ENCODE results near the gene MAN2A2.
"Not testable (repeated sequence)": the region's sequence is repeated elsewhere in the genome, so short reads cannot be mapped to it uniquely, and the experiment has no call there.

MAN2A2 gene

DNA sequence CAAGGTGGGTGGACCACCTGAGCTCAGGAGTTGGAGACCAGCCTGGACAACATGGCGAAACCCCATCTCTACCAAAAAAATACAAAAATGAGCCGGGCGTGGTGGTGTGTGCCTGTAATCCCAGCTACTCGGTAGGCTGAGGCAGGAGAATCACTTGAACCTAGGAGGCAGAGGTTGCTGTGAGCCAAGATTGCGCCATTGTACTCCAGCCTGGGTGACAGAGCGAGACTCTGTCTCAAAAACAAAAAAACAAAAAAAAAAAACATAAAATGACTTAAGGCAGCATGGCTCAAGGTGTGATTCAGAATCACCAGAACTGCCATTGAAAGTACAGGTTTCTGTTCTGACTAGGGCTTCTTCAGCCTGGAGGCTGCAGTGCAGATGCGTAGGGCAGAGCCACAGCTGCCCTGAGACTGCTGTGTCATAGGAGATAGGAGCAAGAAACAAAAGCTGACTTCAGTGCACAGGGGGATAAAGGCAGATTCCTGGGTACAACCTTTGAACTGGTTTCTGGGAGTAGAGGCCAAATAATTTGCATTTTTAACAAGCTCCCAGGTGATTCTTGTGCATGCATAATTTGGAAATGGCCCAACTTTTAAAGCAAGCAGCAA is 19.7 kb downstream of the MAN2A2 start:
- not testable (repeated sequence) for DNase-seq

DNA sequence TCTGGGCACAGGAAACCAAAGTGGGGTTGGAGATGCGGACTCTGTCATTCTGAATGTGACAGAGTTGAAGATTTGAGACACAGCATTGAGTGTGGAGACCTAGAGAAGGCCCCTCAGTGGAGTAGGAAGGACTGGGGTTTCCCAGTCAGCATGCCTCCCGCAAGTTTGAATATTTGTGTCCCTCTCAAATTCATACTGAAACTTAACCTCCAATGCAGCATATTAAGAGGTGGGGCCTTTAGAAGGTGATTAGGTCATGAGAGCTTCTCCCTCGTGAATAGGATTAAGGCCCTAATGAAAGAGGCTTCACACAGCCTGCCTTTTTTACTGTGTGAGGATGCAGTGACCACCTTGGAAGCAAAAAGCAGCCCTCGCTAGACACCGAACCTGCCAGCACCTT is 21.3 kb downstream of the MAN2A2 start:
- DNase-seq, result no peak

DNA sequence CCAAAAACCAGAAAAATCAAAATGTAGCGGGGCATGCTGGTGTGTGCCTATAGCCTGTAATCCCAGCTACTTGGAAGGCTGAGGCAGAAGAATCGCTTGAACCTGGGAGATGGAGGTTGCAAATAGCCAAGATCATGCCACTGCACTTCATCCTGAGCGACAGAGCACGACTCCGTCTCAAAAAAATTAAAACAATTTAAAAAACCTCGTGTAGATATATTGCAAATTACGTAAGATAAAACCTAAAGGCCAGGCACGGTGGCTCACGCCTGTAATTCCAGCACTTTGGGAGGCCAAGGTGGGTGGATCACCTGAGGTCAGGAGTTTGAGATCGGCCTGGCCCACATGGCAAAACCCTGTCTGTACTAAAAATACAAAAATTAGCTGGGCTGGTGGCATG is 23.7 kb downstream of the MAN2A2 start:
- not testable (repeated sequence) for DNase-seq

DNA sequence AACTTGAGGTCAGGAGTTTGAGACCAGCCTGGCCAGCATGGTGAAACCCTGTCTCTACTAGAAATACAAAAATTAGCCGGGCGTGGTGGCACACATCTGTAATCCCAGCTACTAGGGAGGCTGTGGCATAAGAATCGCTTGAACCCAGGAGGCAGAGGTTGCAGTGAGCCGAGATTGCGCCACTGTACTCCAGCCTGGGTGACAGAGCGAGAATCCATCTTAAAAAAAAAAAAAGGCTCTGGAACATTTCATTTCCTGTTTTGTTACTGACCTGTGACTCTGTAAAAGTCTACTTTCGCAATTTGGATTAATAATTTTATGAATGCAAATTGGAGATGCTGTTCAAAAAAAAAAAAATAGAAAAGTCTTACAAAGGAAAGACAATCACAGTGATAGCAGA is 25.0 kb downstream of the MAN2A2 start:
- not testable (repeated sequence) for DNase-seq

DNA sequence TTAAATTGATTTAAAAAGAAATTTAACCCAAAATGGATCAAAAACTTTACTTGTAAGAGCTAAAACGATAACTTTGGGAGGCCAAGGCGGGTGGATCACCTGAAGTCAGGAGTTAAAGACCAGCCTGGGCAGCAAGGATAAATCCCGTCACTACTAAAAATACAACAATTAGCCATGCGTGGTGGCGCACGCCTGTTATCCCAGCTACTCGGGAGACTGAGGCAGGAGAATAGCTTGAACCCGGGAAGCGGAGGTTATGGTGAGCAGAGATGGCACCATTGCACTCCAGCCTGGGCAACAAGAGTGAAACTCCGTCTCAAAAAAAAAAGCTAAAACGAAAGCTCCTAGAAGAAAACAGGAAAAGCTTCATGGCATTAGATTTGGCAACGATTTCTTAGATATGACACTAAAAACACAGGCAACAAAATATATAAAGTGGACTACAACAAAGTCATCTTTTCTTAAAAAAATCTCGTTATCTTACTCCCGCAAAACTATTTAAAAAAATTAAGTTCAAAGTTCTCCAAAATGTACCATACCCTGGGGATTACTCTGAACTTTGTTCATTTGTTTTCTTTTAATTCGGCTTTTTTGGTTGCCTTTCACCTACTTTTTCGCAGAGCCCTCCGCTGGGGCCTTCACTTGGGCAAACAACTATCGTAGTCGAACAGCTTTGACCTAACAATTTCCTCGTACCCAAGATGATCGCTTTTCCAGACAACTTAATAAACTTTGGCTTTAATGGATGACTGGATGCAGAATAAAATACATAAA is 26.3 kb downstream of the MAN2A2 start:
- DNase-seq, result no peak

DNA sequence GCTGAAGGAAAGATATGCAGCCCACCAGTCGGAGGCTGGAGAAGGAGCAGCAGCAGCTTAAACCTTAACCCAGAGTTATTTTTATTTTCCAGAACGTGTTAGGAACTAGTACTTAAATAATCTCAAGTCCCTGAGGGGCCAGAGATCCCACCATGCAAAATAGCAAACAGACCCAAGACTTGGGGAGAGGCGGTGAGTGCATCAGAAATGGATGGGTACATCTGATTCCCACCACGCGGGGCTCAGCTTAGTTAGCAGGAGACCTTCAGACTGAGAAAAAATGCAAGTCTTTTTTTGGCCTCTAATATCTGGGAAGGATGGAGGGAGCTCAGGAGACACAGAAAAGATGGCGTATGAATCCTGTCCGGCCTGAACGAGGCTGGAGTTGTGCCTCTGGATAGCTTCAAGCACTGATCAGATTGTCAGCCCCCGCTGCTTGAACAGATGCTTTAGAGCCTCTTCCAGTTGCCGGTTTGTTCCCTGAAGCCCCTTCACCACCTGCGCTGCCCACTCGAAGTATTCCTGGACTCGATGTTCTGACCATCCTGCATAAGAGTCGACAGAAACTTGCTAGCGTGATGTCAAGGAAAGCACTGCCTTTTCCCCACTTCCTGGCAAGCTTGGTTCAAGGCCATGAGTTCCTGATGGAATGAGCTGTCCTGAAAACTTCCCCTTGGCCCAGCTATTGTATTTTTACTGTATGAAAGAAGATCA is 27.9 kb downstream of the MAN2A2 start:
- DNase-seq, result no peak

DNA sequence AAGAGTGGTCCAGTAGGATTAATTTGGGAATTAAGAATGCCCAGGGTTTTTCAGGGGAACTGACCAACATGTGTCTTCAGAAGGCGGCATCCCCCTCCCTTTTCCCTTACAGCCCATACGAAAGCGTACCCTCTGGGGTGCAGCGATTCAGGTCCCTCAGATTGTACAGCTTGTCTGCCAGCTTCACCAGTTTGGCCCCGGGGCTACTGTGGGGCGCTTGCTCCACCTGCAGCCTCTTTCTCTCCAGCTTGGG is 28.4 kb downstream of the MAN2A2 start:
- no peak for DNase-seq

DNA sequence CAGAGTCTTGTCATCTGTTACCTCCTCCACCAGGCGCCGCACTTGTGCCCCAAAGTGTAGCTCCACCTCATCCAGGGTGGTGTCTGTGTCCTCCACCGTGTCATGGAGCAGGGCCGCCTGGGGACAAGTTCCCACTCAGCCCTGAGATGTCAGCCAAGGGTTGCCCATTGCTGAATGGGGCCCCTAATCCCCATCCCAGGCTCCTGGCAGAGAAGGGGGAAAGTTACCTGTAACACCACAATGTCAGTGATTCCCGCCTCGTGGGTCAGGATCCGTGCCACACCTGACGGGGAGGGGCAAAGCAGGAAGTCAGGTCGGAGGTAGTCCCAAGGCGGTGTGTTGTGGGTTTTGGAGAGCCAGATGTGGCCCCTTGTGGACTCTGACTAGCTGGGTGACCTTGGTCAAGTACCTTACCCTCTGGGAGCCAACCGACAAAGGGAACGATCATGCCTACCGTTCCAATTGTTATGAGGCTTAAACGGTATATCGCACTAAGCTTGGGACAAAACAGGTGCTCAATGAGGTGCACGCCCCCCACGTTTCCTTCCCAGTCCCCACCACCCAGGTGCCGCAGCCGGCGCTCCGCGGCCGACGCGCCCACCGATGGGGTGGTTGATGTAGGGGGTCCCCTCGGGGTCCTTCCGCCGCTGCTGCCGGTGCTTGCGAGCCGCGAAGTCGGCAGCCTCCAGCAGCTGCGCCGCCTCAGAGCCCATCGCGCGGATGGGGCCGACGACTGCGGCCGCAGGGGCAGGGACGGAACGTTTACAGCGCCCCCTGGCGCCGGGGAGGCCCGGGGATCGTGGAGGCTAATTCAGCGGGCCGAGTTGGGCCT is 28.9 kb downstream of the MAN2A2 start, which contains the start of gene HDDC3:
HDDC3 (minus strand) TSS at position 722 of the 832 bp plus-strand sequence; CDS start at position 713, 9 bp downstream.
- peak; percentile 47 for DNase-seq

DNA sequence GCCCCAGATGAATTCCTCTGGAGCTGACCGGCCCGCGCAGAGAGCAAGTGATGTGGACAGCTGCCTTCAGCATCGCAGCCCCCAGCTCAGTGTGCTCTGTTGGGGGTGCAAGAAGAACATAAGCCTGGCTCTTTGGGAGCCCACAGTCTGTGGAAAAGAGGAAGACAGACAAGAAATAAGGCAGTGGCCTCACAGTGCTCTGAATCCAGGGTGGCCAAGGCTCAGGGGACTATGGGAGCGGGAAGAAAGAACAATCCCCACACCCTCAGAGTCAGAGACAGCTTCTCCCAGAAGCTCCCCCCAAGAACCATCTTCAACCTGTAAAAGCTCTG is 29.5 kb downstream of the MAN2A2 start:
- no peak for DNase-seq

DNA sequence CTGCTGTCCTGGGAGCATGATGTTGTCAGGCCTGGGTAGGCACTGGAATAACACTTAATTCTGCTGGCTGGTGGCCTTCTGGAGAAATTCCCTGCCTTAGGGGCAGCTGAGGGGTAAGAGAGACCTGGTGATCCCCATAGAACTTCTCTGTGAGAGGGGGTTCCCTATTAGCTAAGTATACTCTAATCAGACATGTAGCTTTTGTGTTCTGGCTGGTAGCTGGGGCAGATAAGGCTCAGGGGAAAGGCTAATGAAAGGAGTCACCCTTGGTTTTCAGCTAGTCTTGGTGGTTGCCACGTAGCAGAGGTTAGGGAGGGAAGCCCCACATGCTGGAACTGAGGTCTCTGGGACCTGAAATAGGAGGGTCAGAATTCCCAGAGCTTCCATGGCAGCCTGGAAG is 30.2 kb downstream of the MAN2A2 start:
- no peak for DNase-seq

DNA sequence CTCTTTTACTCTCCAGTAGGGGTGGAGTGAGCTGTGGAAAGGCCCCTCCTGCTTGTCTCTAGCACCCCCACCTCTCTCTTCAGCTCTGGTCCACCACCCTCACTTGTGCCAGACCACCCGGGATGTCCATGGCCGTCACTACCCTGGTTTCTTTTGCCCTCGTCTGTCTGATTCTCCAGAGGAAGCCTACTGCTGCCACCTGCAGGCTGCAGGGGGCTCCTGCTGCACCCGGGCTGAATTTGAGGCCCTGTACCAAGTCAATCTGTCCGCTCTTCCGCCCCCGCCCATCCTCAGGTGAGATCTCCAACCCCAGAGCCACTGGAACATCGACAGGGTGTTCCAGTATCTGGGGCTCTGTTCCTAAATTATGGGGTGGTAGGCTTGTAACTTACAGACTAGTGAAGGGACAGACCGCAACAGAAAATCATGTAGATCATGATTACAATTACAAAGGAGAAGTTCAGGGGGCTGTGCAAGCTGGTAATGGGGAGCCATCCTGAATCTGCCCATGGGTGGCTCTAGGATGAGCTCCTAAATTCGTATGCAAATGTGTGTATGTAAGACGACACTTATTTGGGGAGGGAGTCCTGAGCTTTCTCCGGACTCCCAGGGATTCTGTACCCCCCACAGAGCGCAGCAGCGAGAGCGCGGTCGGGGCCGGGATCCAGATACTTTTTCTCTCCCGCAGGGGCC is 31.3 kb downstream of the MAN2A2 start:
- DNase-seq, result peak; percentile 43

DNA sequence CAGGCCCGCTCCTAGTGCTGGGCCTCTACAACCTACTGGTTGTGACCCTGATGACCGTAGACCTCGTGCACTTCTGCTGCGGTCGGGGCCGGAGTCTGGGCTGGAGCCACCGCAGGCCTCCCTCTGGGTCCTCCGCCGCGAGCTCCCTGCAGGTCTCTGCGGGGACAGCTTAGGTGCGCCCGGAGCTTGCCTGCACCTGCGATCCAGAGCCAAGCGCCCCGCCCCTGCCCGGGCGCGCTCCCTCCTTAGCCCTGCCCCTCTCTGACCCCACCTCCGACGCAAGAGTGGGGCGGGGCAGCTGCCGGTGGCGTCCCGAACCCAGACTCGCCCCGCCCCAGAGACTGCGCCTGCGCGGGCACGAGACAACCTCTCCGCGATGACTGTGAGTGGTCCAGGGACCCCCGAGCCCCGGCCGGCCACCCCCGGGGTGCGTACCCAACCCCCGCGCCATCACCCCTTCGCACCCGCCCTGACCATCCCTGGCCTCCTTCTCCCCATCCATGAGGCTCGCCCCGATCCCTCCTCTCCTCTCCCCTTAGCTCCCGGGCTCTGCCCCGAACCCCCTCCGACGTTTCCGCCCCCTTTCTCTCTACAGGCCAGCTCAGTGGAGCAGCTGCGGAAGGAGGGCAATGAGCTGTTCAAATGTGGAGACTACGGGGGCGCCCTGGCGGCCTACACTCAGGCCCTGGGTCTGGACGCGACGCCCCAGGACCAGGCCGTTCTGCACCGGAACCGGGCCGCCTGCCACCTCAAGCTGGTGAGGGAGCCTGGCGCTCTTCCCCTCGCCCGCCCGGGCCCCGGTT is 32.0 kb downstream of the MAN2A2 start, which contains the start of gene UNC45A:
UNC45A (plus strand) TSS at position 337 of the 803 bp plus-strand sequence; CDS start at position 377, 40 bp downstream.
- peak; percentile 66 for DNase-seq

DNA sequence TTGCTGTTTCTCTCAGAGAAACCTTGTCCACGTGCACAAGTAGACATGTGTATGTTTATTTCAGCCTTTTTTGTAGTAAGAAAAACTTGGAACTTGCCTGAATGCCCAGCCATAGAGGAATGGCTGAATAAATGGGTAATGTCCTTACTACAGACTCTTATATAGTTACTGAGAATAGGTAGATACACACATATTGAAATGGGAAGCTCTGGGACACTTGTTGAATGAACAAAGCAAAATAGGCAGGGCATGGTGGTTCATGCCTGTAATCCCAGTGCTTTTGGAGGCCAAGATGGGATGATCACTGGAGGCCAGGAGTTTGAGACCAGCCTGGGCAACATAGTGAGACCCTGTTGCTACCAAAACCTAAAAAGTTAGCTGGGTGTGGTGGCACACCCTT is 33.7 kb downstream of the MAN2A2 start:
- DNase-seq, result no peak

DNA sequence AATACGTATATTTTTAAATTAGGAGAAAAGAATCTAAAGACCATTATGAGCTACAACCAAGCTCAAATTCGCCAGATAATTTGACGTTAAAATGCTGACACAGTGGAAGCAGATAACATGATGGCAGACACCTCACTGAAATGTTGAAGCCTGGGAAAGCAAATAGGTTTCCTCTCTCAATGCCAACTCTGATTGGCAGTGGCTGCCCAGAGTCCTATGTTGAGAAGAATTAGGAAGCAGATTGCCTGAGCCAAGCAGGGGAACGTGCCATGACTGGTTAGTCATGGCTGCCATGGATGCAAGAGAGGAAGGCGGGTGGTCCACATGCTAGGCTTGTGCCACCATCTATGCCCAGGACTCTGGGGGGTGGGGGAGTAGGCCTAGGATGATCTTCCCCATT is 35.2 kb downstream of the MAN2A2 start:
- no peak for DNase-seq

DNA sequence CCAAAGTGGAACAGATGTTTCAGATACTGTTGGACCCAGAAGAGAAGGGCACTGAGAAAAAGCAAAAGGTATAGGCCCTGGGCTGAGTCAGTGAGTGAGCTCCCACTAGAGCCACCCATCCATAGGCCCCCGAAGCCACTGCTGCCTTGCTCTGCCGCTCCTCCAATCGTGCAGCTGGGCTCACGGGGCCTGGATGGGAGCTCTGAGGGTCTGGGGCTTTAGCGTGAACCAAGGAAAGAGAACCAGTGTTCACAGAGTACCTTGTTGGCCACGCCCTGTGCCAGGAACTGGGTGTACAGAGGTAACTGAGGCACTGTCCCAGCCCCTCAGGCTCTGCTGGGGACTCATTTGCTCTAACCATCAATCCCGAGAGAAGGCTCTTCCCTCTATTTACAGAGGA is 36.7 kb downstream of the MAN2A2 start:
- DNase-seq, result no peak

DNA sequence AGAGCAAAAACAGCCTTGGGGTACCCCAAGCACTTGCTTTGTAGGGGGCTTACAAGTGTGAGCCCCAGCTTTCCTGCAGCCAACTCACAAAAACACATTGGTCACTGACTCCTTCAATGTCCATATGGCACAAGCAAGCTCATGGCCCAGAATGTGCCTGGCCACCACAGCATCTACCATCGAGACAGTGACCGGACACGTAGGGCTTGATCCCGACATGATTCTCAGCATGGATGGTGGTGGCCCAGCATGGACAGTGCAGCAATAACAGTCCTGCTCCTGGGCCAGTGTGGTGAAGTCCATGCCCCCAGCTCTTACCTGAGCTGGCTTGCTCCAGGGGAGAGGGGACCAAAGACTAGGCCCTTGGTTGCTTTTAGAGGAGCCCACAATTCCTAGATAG is 37.9 kb downstream of the MAN2A2 start:
- DNase-seq, result no peak

DNA sequence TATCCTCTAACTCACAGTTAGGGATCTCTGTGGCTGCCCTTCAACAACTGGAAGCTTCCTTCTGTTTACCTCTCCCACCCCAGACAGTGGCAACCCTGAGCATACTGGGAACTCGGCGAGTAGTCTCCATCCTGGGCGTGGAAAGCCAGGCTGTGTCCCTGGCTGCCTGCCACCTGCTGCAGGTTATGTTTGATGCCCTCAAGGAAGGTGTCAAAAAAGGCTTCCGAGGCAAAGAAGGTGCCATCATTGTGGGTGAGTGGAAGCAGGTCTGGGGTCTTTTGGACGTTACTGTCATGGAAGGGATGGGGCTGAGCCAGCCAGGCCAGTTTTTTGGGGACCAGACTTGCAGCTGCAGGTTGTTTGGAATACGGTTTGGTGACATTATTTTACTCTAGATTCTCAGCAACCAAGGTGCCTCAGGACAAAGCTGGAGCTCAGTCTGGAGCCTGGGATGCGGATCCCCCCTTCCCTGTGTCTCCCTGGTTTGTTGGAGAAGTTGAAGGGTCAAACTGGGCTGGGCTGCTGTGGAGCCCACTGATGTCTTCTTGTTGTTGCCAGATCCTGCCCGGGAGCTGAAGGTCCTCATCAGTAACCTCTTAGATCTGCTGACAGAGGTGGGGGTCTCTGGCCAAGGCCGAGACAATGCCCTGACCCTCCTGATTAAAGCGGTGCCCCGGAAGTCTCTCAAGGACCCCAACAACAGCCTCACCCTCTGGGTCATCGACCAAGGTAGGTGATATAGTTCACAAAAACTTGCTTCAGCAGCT is 39.4 kb downstream of the MAN2A2 start:
- no peak for DNase-seq

DNA sequence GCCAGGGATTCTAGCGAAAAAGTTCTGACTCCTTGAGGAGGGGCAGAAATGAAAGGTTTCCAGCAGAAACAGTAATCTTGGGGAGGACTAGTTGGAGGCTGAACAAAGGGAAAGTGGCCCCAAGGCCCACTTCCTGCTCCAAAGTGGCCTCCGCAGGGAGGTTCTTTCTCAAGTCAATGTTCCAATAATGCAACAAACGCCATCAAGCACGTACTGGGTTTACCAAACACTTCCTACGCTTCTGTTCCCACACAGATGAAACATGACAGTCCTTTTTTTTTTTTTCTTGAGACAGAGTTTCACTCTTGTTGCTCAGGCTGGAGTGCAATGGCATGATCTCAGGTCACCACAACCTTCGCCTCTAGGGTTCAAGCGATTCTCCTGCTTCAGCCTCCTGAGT is 42.0 kb downstream of the MAN2A2 start:
- no peak for DNase-seq

DNA sequence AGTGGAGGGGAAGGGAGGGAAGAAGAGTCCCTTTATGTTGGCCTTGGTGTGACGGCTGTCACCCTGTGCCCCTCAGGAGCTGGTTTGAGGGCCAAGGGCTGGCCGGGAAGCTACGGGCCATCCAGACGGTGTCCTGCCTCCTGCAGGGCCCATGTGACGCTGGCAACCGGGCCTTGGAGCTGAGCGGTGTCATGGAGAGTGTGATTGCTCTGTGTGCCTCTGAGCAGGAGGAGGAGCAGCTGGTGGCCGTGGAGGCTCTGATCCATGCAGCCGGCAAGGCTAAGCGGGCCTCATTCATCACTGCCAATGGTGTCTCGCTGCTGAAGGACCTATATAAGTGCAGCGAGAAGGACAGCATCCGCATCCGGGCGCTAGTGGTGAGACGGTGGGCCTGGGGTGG is 43.4 kb downstream of the MAN2A2 start:
- no peak for DNase-seq

DNA sequence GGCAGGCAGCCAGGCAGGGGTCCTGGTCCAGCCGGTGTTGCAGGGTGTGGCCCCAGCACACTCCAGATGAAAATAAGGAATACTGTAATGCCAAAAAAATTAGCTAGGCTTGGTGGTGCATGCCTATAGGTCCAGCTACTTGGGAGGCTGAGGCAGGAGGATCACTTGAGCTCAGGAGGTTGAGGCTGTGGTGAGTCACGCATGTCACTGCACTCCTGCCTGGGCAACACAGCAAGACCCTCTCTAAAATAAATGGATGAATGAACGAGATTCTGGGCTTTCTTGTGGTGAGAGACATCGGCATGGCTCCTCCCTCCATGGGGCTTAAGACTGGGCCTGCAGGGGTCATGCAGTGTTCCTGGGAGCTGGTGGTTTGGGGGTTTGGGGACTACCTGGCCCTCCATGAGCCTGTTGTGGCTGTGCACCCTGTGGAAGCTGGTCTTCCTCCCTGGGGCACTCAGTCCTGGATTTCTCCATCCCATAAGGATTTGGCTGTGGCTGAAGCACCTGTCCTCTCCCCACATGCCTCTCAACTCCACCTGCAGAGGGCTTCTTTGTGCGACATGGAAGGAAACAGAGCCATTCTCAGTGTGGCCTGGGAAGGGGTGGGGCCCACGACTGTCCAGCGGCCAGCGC is 44.0 kb downstream of the MAN2A2 start:
- DNase-seq, result no peak
